Measurements from ENCODE around the gene KHSRP.
"Not testable (repeated sequence)": the region's sequence is repeated elsewhere in the genome, so short reads cannot be mapped to it uniquely, and the experiment has no call there.

KHSRP gene

GRCh38 chr19:6451583-6452222 is 27.1 kb upstream of the KHSRP start:
- no peak for DNase-seq (ENCODE audit: low spot score)

GRCh38 chr19:6450166-6450565 is 25.6 kb upstream of the KHSRP start:
- no peak for DNase-seq (ENCODE audit: low spot score)

GRCh38 chr19:6448045-6448444 is 23.4 kb upstream of the KHSRP start:
- no peak for DNase-seq (ENCODE audit: low spot score)

GRCh38 chr19:6446452-6446851 is 21.8 kb upstream of the KHSRP start:
- DNase-seq (ENCODE audit: low spot score) = no peak

- DNase-seq (ENCODE audit: low spot score) = no peak
These were observed 19.4 kb upstream of the KHSRP start for GRCh38 chr19:6443986-6444385.

- DNase-seq (ENCODE audit: low spot score) = no peak
These were observed 17.6 kb upstream of the KHSRP start for GRCh38 chr19:6442087-6442688.

- DNase-seq (ENCODE audit: low spot score) = no peak
These were observed 16.3 kb upstream of the KHSRP start for GRCh38 chr19:6440905-6441304.

GRCh38 chr19:6439743-6440142 is 15.1 kb upstream of the KHSRP start:
- DNase-seq (ENCODE audit: low spot score) = no peak

- DNase-seq (ENCODE audit: low spot score) = no peak
These were observed 9.1 kb upstream of the KHSRP start, which contains the start of gene SLC25A41 for GRCh38 chr19:6433663-6434062. SLC25A41 (minus strand) TSS chr19:6433763; CDS start chr19:6433693, 70 bp downstream.

- DNase-seq (ENCODE audit: low spot score) = no peak
These were observed 8.6 kb upstream of the KHSRP start for GRCh38 chr19:6433165-6433564.

GRCh38 chr19:6431891-6432290 is 7.3 kb upstream of the KHSRP start:
- no peak for DNase-seq (ENCODE audit: low spot score)

GRCh38 chr19:6429419-6430221 is 5.0 kb upstream of the KHSRP start:
- DNase-seq (ENCODE audit: low spot score) = no peak

- DNase-seq (ENCODE audit: low spot score) = not testable (repeated sequence)
These were observed 4.2 kb upstream of the KHSRP start for GRCh38 chr19:6428692-6429418.

GRCh38 chr19:6427131-6427530 is 2.5 kb upstream of the KHSRP start:
- DNase-seq (ENCODE audit: low spot score) = no peak

- no peak for DNase-seq (ENCODE audit: low spot score)
These were observed 1.4 kb upstream of the KHSRP start for GRCh38 chr19:6425732-6426620.

- DNase-seq (ENCODE audit: low spot score) = peak; percentile 98
These were observed 524 bp upstream of the KHSRP start for GRCh38 chr19:6424939-6425731.

GRCh38 chr19:6423499-6424194 is 964 bp downstream of the KHSRP start:
- DNase-seq (ENCODE audit: low spot score) = peak; percentile 71

- DNase-seq (ENCODE audit: low spot score) = no peak
These were observed 3.3 kb downstream of the KHSRP start for GRCh38 chr19:6421075-6422014.

GRCh38 chr19:6418562-6418932 is 6.1 kb downstream of the KHSRP start:
- DNase-seq (ENCODE audit: low spot score) = no peak
